K562 (cell line): Measurements from ENCODE around the gene TRIM31. TPM values are rescaled to one million over a fixed set of nuclear protein-coding genes. Genes with fewer than 3 reads are reported as not detected.

Source experiments
- CHD2 ChIP-seq: IDR thresholded peaks from 2 replicates; pipeline ENCODE4 v1.6.1; 2011; ENCODE audit warnings: low read depth, low read length
- TEAD4 ChIP-seq, 2 experiments: sonication (generic) in 1 of 2; formaldehyde crosslinking in 1 of 2; IDR thresholded peaks; 2 replicates each; pipeline versions ENCODE4 v1.6.1 to v1.8.0; 2012 to 2022; ENCODE audit warnings: borderline replicate concordance in 1 of 2, inconsistent platforms in 1 of 2, low read length in 1 of 2, mild to moderate bottlenecking in 1 of 2, missing genetic modification reagents in 1 of 2
- ZBTB2 ChIP-seq: fragments of 450-650 bp; IDR thresholded peaks from 2 replicates; pipeline ENCODE4 v1.6.1; 2016; ENCODE audit warnings: antibody characterized with exemption
- ZFP1 ChIP-seq: fragments of 450-650 bp; formaldehyde crosslinking; IDR thresholded peaks from 2 replicates; pipeline ENCODE4 v1.4.0; 2020; ENCODE audit warnings: mild to moderate bottlenecking, mixed read lengths
- ZMIZ1 ChIP-seq, 2 experiments: fragments of 150-350 bp in 1 of 2; IDR thresholded peaks; 2 replicates each; pipeline ENCODE4 v1.6.1; 2012 to 2016; ENCODE audit warnings: low read depth in 2 of 2, low read length in 2 of 2, mild to moderate bottlenecking in 1 of 2, moderate library complexity in 1 of 2
- ZNF407 ChIP-seq: fragments of 450-650 bp; IDR thresholded peaks from 2 replicates; pipeline ENCODE4 v1.6.1; 2016; ENCODE audit warnings: low read depth
- polyA plus RNA-seq, 8 experiments: library from polyadenylated mRNA; depleted of rRNA in 4 of 8; stranded (reverse) in 5 of 8; unstranded in 3 of 8; fragments of >200 nt; fragmentation: Nextera tagmentation in 2 of 8; fragmentation: Illumina TruSeq in 1 of 8; extraction: Ambion mirVana in 2 of 8; extraction: Trizol in 1 of 8; gene quantifications; 2 replicates each; pipeline versions ENCODE4 v1.2.1 to v1.2.3, GENCODE V29; 2011 to 2014; ENCODE audit warnings: inconsistent platforms in 1 of 8, missing spikeins in 1 of 8
- total RNA-seq, 7 experiments: library from RNA; depleted of rRNA in 6 of 7; stranded (reverse); fragments of >200 nt in 6 of 7; fragmentation: Illumina TruSeq in 2 of 7; extraction: Trizol in 2 of 7; gene quantifications; 2 replicates each; pipeline versions ENCODE4 v1.2.1 to v1.2.3, GENCODE V29; 2011 to 2021; ENCODE audit warnings: low replicate concordance in 1 of 7

The TRIM31 gene
- total and polyA plus RNA-seq, 9 of the 15 experiments (the other 6 are each of a cell fraction or from before 2014, with no cell fraction given): not detected

- no peak for TF ChIP-seq ZNF407
- TF ChIP-seq TEAD4 (IDR thresholded peaks at IDR 0.05; ENCODE audit: low read length): peak; percentile 13; the same call in 1 of the 2 replicates
- TF ChIP-seq TEAD4 (CRISPR knock-in tag; IDR thresholded peaks at IDR 0.05; ENCODE audit: borderline replicate concordance): no peak
- no peak for TF ChIP-seq CHD2
- TF ChIP-seq ZMIZ1 (IDR thresholded peaks at IDR 0.05; ENCODE audit: low read depth in 2 of 2, low read length in 2 of 2): no peak
- no peak for TF ChIP-seq ZBTB2
- TF ChIP-seq ZFP1 (CRISPR knock-in tag): no peak
Measured at GRCh38 chr6:30151580-30151979, 38.7 kb upstream of the TRIM31 start (continued).
